Skeletal muscle satellite cell (primary cell): ENCODE results near the gene MMP15.

Experiments used
- H3K27me3 ChIP-seq: 2 replicates; pipeline ENCODE4 v1.7.0; 2013; ENCODE audit warnings: low read length; ENCODE audit not compliant: control insufficient read depth, insufficient read depth
- H3K36me3 ChIP-seq: 2 replicates; pipeline ENCODE4 v1.7.0; 2013; ENCODE audit warnings: mild to moderate bottlenecking, control low read depth, low read length; ENCODE audit not compliant: insufficient read depth
- H3K4me1 ChIP-seq: 2 replicates; pipeline ENCODE4 v1.7.0; 2013; ENCODE audit warnings: low read length; ENCODE audit not compliant: control insufficient read depth, insufficient read depth
- H3K4me2 ChIP-seq: 2 replicates; pipeline ENCODE4 v1.7.0; 2013; ENCODE audit warnings: mild to moderate bottlenecking, low read length
- H3K4me3 ChIP-seq: 2 replicates; pipeline ENCODE4 v1.7.0; 2013; ENCODE audit warnings: low read length
- H3K9ac ChIP-seq: 2 replicates; pipeline ENCODE4 v1.7.0; 2013; ENCODE audit warnings: mild to moderate bottlenecking, low read depth, low read length, moderate library complexity
- H3K9me3 ChIP-seq: replicated peaks from 2 replicates; pipeline ENCODE4 v1.7.0; 2013; ENCODE audit warnings: mild to moderate bottlenecking, control low read depth, low read length

The MMP15 gene

GRCh38 chr16:58048494-58049231 is 23.1 kb downstream of the MMP15 start:
- Histone ChIP-seq H3K4me2 (no peak overlapping the region), H3K9me3 (no peaks in the 10 kb centered on the region), H3K4me3 (no peak overlapping the region), H3K4me1 (no peaks in the 10 kb centered on the region), H3K36me3 (no peaks in the 10 kb centered on the region), H3K9ac (no peak overlapping the region), H3K27me3 (no peaks in the 10 kb centered on the region)

GRCh38 chr16:58049232-58050185 is 24.0 kb downstream of the MMP15 start:
- Histone ChIP-seq H3K9me3 (no peaks in the 10 kb centered on the region), H3K36me3 (no peaks in the 10 kb centered on the region), H3K9ac (no peak overlapping the region), H3K4me2 (no peak overlapping the region), H3K27me3 (no peaks in the 10 kb centered on the region), H3K4me1 (no peaks in the 10 kb centered on the region), H3K4me3 (no peak overlapping the region)

- Histone ChIP-seq H3K4me1 (no peaks in the 10 kb centered on the region), H3K36me3 (no peaks in the 10 kb centered on the region), H3K9ac (no peak overlapping the region), H3K27me3 (no peaks in the 10 kb centered on the region), H3K9me3 (no peaks in the 10 kb centered on the region), H3K4me2 (no peak overlapping the region), H3K4me3 (no peak overlapping the region)
Measured at GRCh38 chr16:58051296-58051695, 25.7 kb downstream of the MMP15 start.

- no peaks in the 10 kb centered on the region for H3K9me3 ChIP-seq
- peaks cover under 1% of the 10 kb centered on the region for H3K27me3 ChIP-seq
- no peak overlapping the region for H3K9ac ChIP-seq
- H3K4me1 ChIP-seq, result no peaks in the 10 kb centered on the region
- no peak overlapping the region for H3K4me3 ChIP-seq
- H3K36me3 ChIP-seq, result no peaks in the 10 kb centered on the region
- no peak overlapping the region for H3K4me2 ChIP-seq
Measured at GRCh38 chr16:58051821-58052603, 26.5 kb downstream of the MMP15 start.

GRCh38 chr16:58053682-58054005 is 28.1 kb downstream of the MMP15 start:
- H3K4me3 ChIP-seq, result no peak overlapping the region
- no peaks in the 10 kb centered on the region for H3K36me3 ChIP-seq
- H3K9me3 ChIP-seq, result no peaks in the 10 kb centered on the region
- H3K4me2 ChIP-seq, result no peak overlapping the region
- no peaks in the 10 kb centered on the region for H3K4me1 ChIP-seq
- peaks cover 15% of the 10 kb centered on the region for H3K27me3 ChIP-seq
- H3K9ac ChIP-seq, result no peak overlapping the region

- Histone ChIP-seq H3K27me3 (peaks cover 15% of the 10 kb centered on the region), H3K36me3 (no peaks in the 10 kb centered on the region), H3K4me1 (no peaks in the 10 kb centered on the region), H3K9me3 (no peaks in the 10 kb centered on the region), H3K4me3 (no peak overlapping the region), H3K9ac (no peak overlapping the region), H3K4me2 (no peak overlapping the region)
Measured at GRCh38 chr16:58054289-58054688, 28.7 kb downstream of the MMP15 start.

GRCh38 chr16:58056580-58056979 is 31.0 kb downstream of the MMP15 start:
- Histone ChIP-seq H3K4me3 (no peak overlapping the region), H3K36me3 (no peaks in the 10 kb centered on the region), H3K27me3 (peaks cover 15% of the 10 kb centered on the region), H3K9me3 (no peaks in the 10 kb centered on the region), H3K9ac (no peak overlapping the region), H3K4me2 (no peak overlapping the region), H3K4me1 (no peaks in the 10 kb centered on the region)

- Histone ChIP-seq H3K4me3 (no peak overlapping the region), H3K4me2 (no peak overlapping the region), H3K36me3 (no peaks in the 10 kb centered on the region), H3K9ac (no peak overlapping the region), H3K9me3 (no peaks in the 10 kb centered on the region), H3K4me1 (no peaks in the 10 kb centered on the region), H3K27me3 (peaks cover 15% of the 10 kb centered on the region)
Measured at GRCh38 chr16:58057121-58057520, 31.6 kb downstream of the MMP15 start.

- no peaks in the 10 kb centered on the region for H3K36me3 ChIP-seq
- H3K4me1 ChIP-seq, result no peaks in the 10 kb centered on the region
- H3K9ac ChIP-seq, result no peak overlapping the region
- H3K27me3 ChIP-seq, result peaks cover 15% of the 10 kb centered on the region
- H3K4me2 ChIP-seq, result no peak overlapping the region
- no peak overlapping the region for H3K4me3 ChIP-seq
- H3K9me3 ChIP-seq, result no peaks in the 10 kb centered on the region
Measured at GRCh38 chr16:58057784-58058183, 32.2 kb downstream of the MMP15 start.

GRCh38 chr16:58062821-58063220 is 37.3 kb downstream of the MMP15 start:
- no peak overlapping the region for H3K9ac ChIP-seq
- peaks cover 11% of the 10 kb centered on the region for H3K27me3 ChIP-seq
- no peaks in the 10 kb centered on the region for H3K9me3 ChIP-seq

GRCh38 chr16:58063377-58064076 is 38.0 kb downstream of the MMP15 start:
- H3K4me1 ChIP-seq, result no peaks in the 10 kb centered on the region
- H3K27me3 ChIP-seq, result peaks cover 5% of the 10 kb centered on the region
- no peak overlapping the region for H3K4me2 ChIP-seq
- no peak overlapping the region for H3K4me3 ChIP-seq
- H3K9ac ChIP-seq, result no peak overlapping the region
- H3K36me3 ChIP-seq, result no peaks in the 10 kb centered on the region
- no peaks in the 10 kb centered on the region for H3K9me3 ChIP-seq

More at GRCh38 chr16:58062821-58063220, 37.3 kb downstream of the MMP15 start:
- Histone ChIP-seq H3K4me1 (no peaks in the 10 kb centered on the region), H3K36me3 (no peaks in the 10 kb centered on the region), H3K4me3 (no peak overlapping the region), H3K4me2 (no peak overlapping the region)
